H1 (cell line): ENCODE measurements around the gene NELL1. TPM values are rescaled to one million over a fixed set of nuclear protein-coding genes. Genes with fewer than 3 reads are reported as not detected.

ENCODE experiments used
- CTCF ChIA-PET: fragments of 300-600 bp; sonication (Branson Sonifier 250); formaldehyde crosslinking; loops from one replicate; lab custom pipeline; 2021; ENCODE audit not compliant: partially characterized antibody; lab: Charles Lee
- POLR2A ChIA-PET: fragments of 300-600 bp; sonication (Branson Sonifier 250); formaldehyde crosslinking; loops from one replicate; lab custom pipeline; 2021; ENCODE audit warnings: inconsistent platforms; ENCODE audit not compliant: partially characterized antibody; lab: Charles Lee
- DNase-seq, 2 experiments: peaks; one replicate each; pipeline versions ENCODE4 v3.0.0 to v3.0.0-alpha.2; 2010 to 2022; ENCODE audit warnings: low spot score in 2 of 2, low read depth in 1 of 2, mixed read lengths in 1 of 2
- FAIRE-seq: peaks from 2 replicates; lab custom pipeline; 2011; peaks lifted over from hg19 to GRCh38; lab: Jason Lieb, UNC
- H2AFZ ChIP-seq: 2 replicates; pipeline ENCODE4 v1.8.1; 2012; ENCODE audit warnings: low read length, inconsistent platforms
- H2AK5ac ChIP-seq: 2 replicates; pipeline ENCODE4 v1.6.1; 2013; ENCODE audit warnings: low read depth, low read length
- H2BK120ac ChIP-seq: replicated peaks from 2 replicates; pipeline ENCODE3; 2013; ENCODE audit warnings: low read depth, low read length, inconsistent platforms
- H2BK12ac ChIP-seq: 2 replicates; pipeline ENCODE4 v1.6.1; 2013; ENCODE audit warnings: low read depth, low read length
- H2BK15ac ChIP-seq: 2 replicates; pipeline ENCODE4 v1.6.1; 2013; ENCODE audit warnings: low read length
- H2BK20ac ChIP-seq: 2 replicates; pipeline ENCODE4 v1.6.1; 2013; ENCODE audit warnings: low read length
- H2BK5ac ChIP-seq: 2 replicates; pipeline ENCODE4 v1.6.1; 2013; ENCODE audit warnings: low read depth, low read length
- H3K14ac ChIP-seq: 2 replicates; pipeline ENCODE4 v1.6.1; 2013; ENCODE audit warnings: inconsistent platforms; ENCODE audit not compliant: insufficient read length
- H3K18ac ChIP-seq: 2 replicates; pipeline ENCODE4 v1.6.1; 2013; ENCODE audit warnings: low read length; ENCODE audit errors: extremely low read depth
- H3K23ac ChIP-seq: 2 replicates; pipeline ENCODE4 v1.6.1; 2013; ENCODE audit warnings: inconsistent platforms; ENCODE audit not compliant: insufficient read length
- H3K23me2 ChIP-seq: 2 replicates; pipeline ENCODE4 v1.6.1; 2013; ENCODE audit warnings: low read depth, low read length
- H3K27ac ChIP-seq: 2 replicates; pipeline ENCODE4 v1.6.1; 2011; ENCODE audit warnings: low read depth, low read length, inconsistent platforms
- H3K27me3 ChIP-seq, 4 experiments: replicated peaks in 1 of 4; 1 replicate in 1 of 4; 2 replicates in 3 of 4; pipeline versions ENCODE4 v1.6.1 to v1.8.1; 2011 to 2013; ENCODE audit warnings: low read length in 3 of 4, mild to moderate bottlenecking in 3 of 4, inconsistent platforms in 2 of 4, mixed read lengths in 2 of 4, moderate library complexity in 1 of 4; ENCODE audit not compliant: control insufficient read depth in 3 of 4, insufficient read depth in 3 of 4; ENCODE audit errors: extremely low read depth in 1 of 4
- H3K36me3 ChIP-seq, 4 experiments: 2 replicates each; pipeline versions ENCODE4 v1.6.1 to v1.8.1; 2011 to 2013; ENCODE audit warnings: mild to moderate bottlenecking in 4 of 4, low read length in 3 of 4, moderate library complexity in 2 of 4, control low read depth in 1 of 4, inconsistent platforms in 1 of 4; ENCODE audit not compliant: insufficient read depth in 4 of 4, control insufficient read depth in 2 of 4
- H3K4ac ChIP-seq: replicated peaks from 2 replicates; pipeline ENCODE3; 2013; ENCODE audit warnings: low read length, low read depth, mixed read lengths, inconsistent platforms; ENCODE audit not compliant: insufficient read length
- H3K4me1 ChIP-seq, 4 experiments: replicated peaks in 1 of 4; 1 replicate in 1 of 4; 2 replicates in 3 of 4; pipeline versions ENCODE4 v1.6.1 to v1.8.1; 2011 to 2013; ENCODE audit warnings: low read length in 3 of 4, inconsistent platforms in 2 of 4, mixed read lengths in 1 of 4; ENCODE audit not compliant: insufficient read depth in 4 of 4, control insufficient read depth in 3 of 4
- H3K4me2 ChIP-seq, 2 experiments: 2 replicates each; pipeline versions ENCODE4 v1.6.1 to v1.8.1; 2011 to 2013; ENCODE audit warnings: low read depth in 2 of 2, low read length in 2 of 2, control low read depth in 1 of 2, inconsistent platforms in 1 of 2, mild to moderate bottlenecking in 1 of 2; ENCODE audit not compliant: insufficient read depth in 1 of 2
- H3K4me3 ChIP-seq, 4 experiments: fragments of 200-600, 300-600 bp in 1 of 4; sonication (generic), shearing (Covaris generic), sonication (Bioruptor Twin) in 1 of 4; 2 replicates each; pipeline versions ENCODE4 v1.5.1 to v1.8.1; 2011 to 2016; ENCODE audit warnings: low read length in 4 of 4, low read depth in 3 of 4, control low read depth in 2 of 4, inconsistent platforms in 2 of 4, mild to moderate bottlenecking in 2 of 4, mixed read lengths in 1 of 4, moderate library complexity in 1 of 4; ENCODE audit not compliant: insufficient read depth in 2 of 4; ENCODE audit errors: extremely low read depth in 1 of 4
- H3K56ac ChIP-seq: replicated peaks from 2 replicates; pipeline ENCODE3; 2013; ENCODE audit warnings: low read depth, mild to moderate bottlenecking, mixed read lengths, low read length, inconsistent platforms; ENCODE audit not compliant: insufficient read length
- H3K79me1 ChIP-seq: 2 replicates; pipeline ENCODE4 v1.6.1; 2013; ENCODE audit warnings: low read depth, low read length, control low read depth
- H3K79me2 ChIP-seq, 2 experiments: 2 replicates each; pipeline versions ENCODE4 v1.6.1 to v1.8.1; 2012 to 2013; ENCODE audit warnings: low read length in 2 of 2, mild to moderate bottlenecking in 2 of 2, inconsistent platforms in 1 of 2; ENCODE audit not compliant: insufficient read depth in 2 of 2, control insufficient read depth in 1 of 2
- H3K9ac ChIP-seq, 4 experiments: replicated peaks in 1 of 4; 1 replicate in 1 of 4; 2 replicates in 3 of 4; pipeline versions ENCODE4 v1.6.1 to v1.8.1; 2011 to 2013; ENCODE audit warnings: low read depth in 3 of 4, low read length in 3 of 4, control low read depth in 2 of 4, mild to moderate bottlenecking in 2 of 4, moderate library complexity in 2 of 4, inconsistent platforms in 1 of 4; ENCODE audit errors: extremely low read depth in 1 of 4
- H3K9me3 ChIP-seq, 2 experiments: 2 replicates each; pipeline versions ENCODE4 v1.6.1 to v1.8.1; 2012 to 2013; ENCODE audit warnings: mild to moderate bottlenecking in 2 of 2, moderate library complexity in 2 of 2, control low read depth in 1 of 2, inconsistent platforms in 1 of 2, low read depth in 1 of 2, low read length in 1 of 2, mixed read lengths in 1 of 2; ENCODE audit not compliant: insufficient read depth in 2 of 2
- H4K20me1 ChIP-seq, 2 experiments: replicated peaks in 1 of 2; 2 replicates each; pipeline versions ENCODE3 to v1.8.1; 2011 to 2013; ENCODE audit warnings: inconsistent platforms in 2 of 2, low read length in 2 of 2, mild to moderate bottlenecking in 1 of 2; ENCODE audit not compliant: insufficient read depth in 2 of 2, control insufficient read depth in 1 of 2
- H4K5ac ChIP-seq: 2 replicates; pipeline ENCODE4 v1.6.1; 2013; ENCODE audit warnings: low read length, low read depth, mixed read lengths, inconsistent platforms; ENCODE audit not compliant: insufficient read length
- H4K8ac ChIP-seq: 2 replicates; pipeline ENCODE4 v1.8.0; 2013; ENCODE audit warnings: mild to moderate bottlenecking, moderate library complexity, low read length, inconsistent platforms; ENCODE audit not compliant: insufficient read depth; ENCODE audit errors: extremely low read depth
- H4K91ac ChIP-seq: replicated peaks from 2 replicates; pipeline ENCODE3; 2013; ENCODE audit warnings: low read length, mixed read lengths, inconsistent platforms; ENCODE audit not compliant: insufficient read length
- EGR1 ChIP-seq: IDR thresholded peaks from 2 replicates; pipeline ENCODE4 v1.6.1; 2011; ENCODE audit warnings: low read depth, low read length, borderline replicate concordance
- FOSL1 ChIP-seq: IDR thresholded peaks from 2 replicates; pipeline ENCODE4 v1.6.1; 2011; ENCODE audit warnings: mild to moderate bottlenecking, low read depth, low read length, moderate library complexity; ENCODE audit not compliant: insufficient read depth
- GTF2F1 ChIP-seq: IDR thresholded peaks from 2 replicates; pipeline ENCODE4 v1.6.1; 2012; ENCODE audit warnings: low read depth, low read length, improper control_type of control experiment, borderline replicate concordance
- KDM4A ChIP-seq: IDR thresholded peaks from one replicate; pipeline ENCODE4 v1.7.1; 2012; ENCODE audit warnings: low read depth, mild to moderate bottlenecking, moderate library complexity, low read length, inconsistent platforms; ENCODE audit not compliant: severe bottlenecking
- POLR2AphosphoS5 ChIP-seq: IDR thresholded peaks from 2 replicates; pipeline ENCODE4 v1.6.1; 2011; ENCODE audit warnings: low read depth, low read length
- RAD21 ChIP-seq, 2 experiments: IDR thresholded peaks in 1 of 2; conservative IDR thresholded peaks in 1 of 2; 2 replicates each; pipeline ENCODE4 v1.6.1; 2011; ENCODE audit warnings: low read depth in 2 of 2, low read length in 2 of 2, improper control_type of control experiment in 1 of 2, inconsistent platforms in 1 of 2, mild to moderate bottlenecking in 1 of 2, moderate library complexity in 1 of 2
- YY1 ChIP-seq: IDR thresholded peaks from 2 replicates; pipeline ENCODE4 v1.6.1; 2011; ENCODE audit warnings: low read depth, mild to moderate bottlenecking, low read length
- WGBS, 2 experiments: shearing (Covaris generic) in 1 of 2; methylation state at CpG; one replicate each; pipeline versions ENCODE4 v1.1.6 to v1.1.7; 2013 to 2015; ENCODE audit warnings: low lambda C conversion rate in 2 of 2, mixed read lengths in 2 of 2, inconsistent platforms in 1 of 2, low coverage in 1 of 2, missing lambda C conversion rate in 1 of 2; ENCODE audit not compliant: insufficient replicate concordance in 2 of 2, insufficient coverage in 1 of 2, insufficient read length in 1 of 2; ENCODE audit errors: extremely low coverage in 1 of 2, missing lambda C conversion rate in 1 of 2; 5-methylcytosine and 5-hydroxymethylcytosine counted together
- polyA plus RNA-seq, 7 experiments: library from polyadenylated mRNA; depleted of rRNA in 3 of 7; stranded (reverse) in 5 of 7; unstranded in 2 of 7; fragments of >200 nt in 5 of 7; fragments of 200-250 nt in 2 of 7; gene quantifications; 1 replicate in 5 of 7; 2 replicates in 1 of 7; 4 replicates in 1 of 7; pipeline versions ENCODE4 v1.2.1 to v1.2.3, GENCODE V29; 2011 to 2013; ENCODE audit warnings: missing spikeins in 2 of 7, mixed read lengths in 2 of 7
- total RNA-seq: library from RNA; stranded (reverse); fragmentation: NEBNext Ultra II Directional; extraction: Animal tissue kit (Norgen Biotek cat#: 25700); gene quantifications from 2 replicates; pipeline ENCODE4 v1.2.1, GENCODE V29; 2021

The NELL1 gene
- total and polyA plus RNA-seq, 2 of the 8 experiments (the other 6 are each of a cell fraction or from before 2014, with no cell fraction given), result 0.21 TPM; not detected in 1

DNA sequence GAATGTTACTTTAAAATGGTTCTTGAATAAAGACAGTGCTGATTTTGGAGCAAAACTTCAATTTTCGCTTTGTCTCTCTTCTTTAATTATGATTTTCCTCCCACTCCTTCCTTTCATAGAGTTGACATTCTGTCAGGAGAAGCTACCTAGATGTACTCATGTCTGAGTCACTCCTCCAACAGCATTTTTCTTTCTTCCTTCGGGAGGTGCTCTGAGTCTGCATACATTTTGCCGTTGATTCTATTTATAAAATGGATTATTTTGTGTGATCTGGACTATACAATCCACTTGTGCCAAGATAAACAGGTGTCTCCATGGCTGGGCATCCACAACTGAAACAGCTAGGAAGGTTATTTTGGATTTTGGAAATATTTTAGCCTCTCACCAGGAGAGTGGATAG is 935.2 kb downstream of the NELL1 start:
- no peak overlapping the region for H3K27ac ChIP-seq
- H3K23ac ChIP-seq, result no peak overlapping the region
- TF ChIP-seq GTF2F1 (no peak), KDM4A (no peak), FOSL1 (no peak), POLR2AphosphoS5 (no peak), RAD21 (IDR thresholded peaks at IDR 0.05 in 1 of 2, conservative IDR thresholded peaks at IDR 0.05 in 1 of 2; ENCODE audit: low read depth in 2 of 2, low read length in 2 of 2) (peak; percentile 5 to 16; a peak in 1 of 4 replicates), YY1 (no peak), EGR1 (no peak)
- H3K4me3 ChIP-seq, result no peak overlapping the region
- no peak overlapping the region for H3K14ac ChIP-seq
- H4K8ac ChIP-seq, result no peak overlapping the region
- no peaks in the 10 kb centered on the region for H3K4me1 ChIP-seq
- H3K9ac ChIP-seq, result no peak overlapping the region
- no peak overlapping the region for H4K91ac ChIP-seq
- H3K4ac ChIP-seq, result no peak overlapping the region
- H2BK20ac ChIP-seq, result no peak overlapping the region
- DNase-seq, result no peak
- H4K20me1 ChIP-seq, result no peaks in the 10 kb centered on the region
- H2AK5ac ChIP-seq, result no peak overlapping the region
- no peak overlapping the region for H2AFZ ChIP-seq
- no peaks in the 10 kb centered on the region for H3K79me1 ChIP-seq
- no peak overlapping the region for H3K56ac ChIP-seq
- H2BK5ac ChIP-seq, result no peak overlapping the region
- ChIA-PET POLR2A (no interaction called here), CTCF (interaction anchor here (1.0 to 1.1 kb wide), 3 partner anchors 15 to 104 kb away, joined by 3 to 4 read pairs (median 3); no protein-coding TSS in a partner anchor)
- H3K79me2 ChIP-seq, result no peaks in the 10 kb centered on the region
- H3K36me3 ChIP-seq, result no peaks in the 10 kb centered on the region
- H2BK15ac ChIP-seq, result no peak overlapping the region
- no peaks in the 10 kb centered on the region for H3K9me3 ChIP-seq
- H2BK120ac ChIP-seq, result no peak overlapping the region
- H3K18ac ChIP-seq, result no peak overlapping the region
- H3K4me2 ChIP-seq, result no peak overlapping the region
- no peak for FAIRE-seq
- H3K23me2 ChIP-seq, result no peaks in the 10 kb centered on the region
- no peak overlapping the region for H4K5ac ChIP-seq
- no peaks in the 10 kb centered on the region for H3K27me3 ChIP-seq
- H2BK12ac ChIP-seq, result no peak overlapping the region
- WGBS, 2 experiments, result 77% methylated on average over 3 of the region's 3 CpGs; no CpG with 5 or more reads in 1 of the 2 experiments
